ENCODE data around the gene OR6B2.
"Not testable (repeated sequence)": the region's sequence is repeated elsewhere in the genome, so short reads cannot be mapped to it uniquely, and the experiment has no call there.

Gene OR6B2

GRCh38 chr2:240030379-240031094 lies at the start of gene OR6B2:
Gene OR6B2, minus strand, starts transcription at chr2:240030429. Its CDS starts 0 bp downstream, at chr2:240030429.
- no peak for DNase-seq

GRCh38 chr2:240078631-240079030 lies 48.4 kb upstream of the OR6B2 start:
- no peak for DNase-seq

DNA sequence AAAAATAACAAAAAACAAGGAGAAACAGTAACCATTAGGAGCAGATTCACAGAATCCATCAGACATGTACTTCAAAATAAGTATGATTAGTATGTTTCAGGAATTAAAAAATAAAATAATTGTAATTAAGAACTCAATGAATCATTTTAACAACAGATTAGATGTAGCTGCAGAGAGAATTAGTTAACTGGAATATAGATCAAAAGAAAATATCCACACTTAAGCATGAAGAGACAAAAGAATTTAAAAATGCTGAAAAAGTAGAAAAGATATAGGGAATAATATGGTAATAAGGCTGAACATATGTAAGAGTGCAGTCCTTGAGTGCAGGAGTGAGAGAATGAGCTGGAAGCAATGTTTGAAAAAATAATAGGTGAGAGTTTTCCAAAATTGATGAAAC lies 47.2 kb upstream of the OR6B2 start:
- DNase-seq: no peak

DNA sequence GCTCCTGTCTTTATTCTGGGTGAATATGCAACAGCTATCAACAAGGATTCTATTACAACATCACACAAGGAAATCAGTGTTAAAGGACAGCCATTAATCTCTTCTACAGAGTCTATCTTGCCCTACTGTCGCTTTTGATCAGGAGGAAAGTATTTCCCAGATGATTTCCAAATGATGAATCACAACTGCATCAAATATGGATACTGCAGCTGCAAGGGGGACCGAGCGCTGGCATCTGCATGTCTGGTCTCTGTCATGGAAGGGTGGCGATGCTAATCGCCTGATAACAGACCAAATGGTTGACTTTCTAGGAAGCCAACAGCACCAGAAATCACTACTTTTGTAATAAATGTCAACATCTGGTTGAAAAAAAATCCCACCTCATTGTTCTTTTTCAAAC lies 44.3 kb upstream of the OR6B2 start:
- no peak for DNase-seq

- no peak for DNase-seq
These were observed 40.7 kb upstream of the OR6B2 start for GRCh38 chr2:240070907-240071306.

GRCh38 chr2:240069829-240070228 lies 39.6 kb upstream of the OR6B2 start:
- DNase-seq: no peak

GRCh38 chr2:240068193-240068592 lies 38.0 kb upstream of the OR6B2 start:
- no peak for DNase-seq

DNA sequence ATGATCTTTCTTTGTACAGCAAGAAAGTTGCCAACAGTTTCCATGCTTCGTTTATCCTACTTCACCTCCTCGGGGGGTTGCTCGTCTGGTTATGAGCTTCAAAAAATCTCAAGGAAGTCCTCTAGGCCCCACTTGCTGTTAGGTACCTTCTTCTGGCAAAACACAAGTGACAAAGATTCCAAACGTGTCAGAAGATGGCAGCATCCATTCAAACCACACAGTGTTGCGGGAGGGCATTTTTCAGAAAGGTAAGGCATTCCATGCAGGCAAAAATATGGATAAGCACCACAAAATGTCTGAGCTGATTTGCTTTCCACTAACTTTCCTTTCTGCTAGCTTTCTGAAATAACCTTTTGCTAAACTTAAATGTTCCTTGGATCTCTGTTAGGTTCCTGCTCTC lies 36.3 kb upstream of the OR6B2 start:
- DNase-seq: no peak

DNA sequence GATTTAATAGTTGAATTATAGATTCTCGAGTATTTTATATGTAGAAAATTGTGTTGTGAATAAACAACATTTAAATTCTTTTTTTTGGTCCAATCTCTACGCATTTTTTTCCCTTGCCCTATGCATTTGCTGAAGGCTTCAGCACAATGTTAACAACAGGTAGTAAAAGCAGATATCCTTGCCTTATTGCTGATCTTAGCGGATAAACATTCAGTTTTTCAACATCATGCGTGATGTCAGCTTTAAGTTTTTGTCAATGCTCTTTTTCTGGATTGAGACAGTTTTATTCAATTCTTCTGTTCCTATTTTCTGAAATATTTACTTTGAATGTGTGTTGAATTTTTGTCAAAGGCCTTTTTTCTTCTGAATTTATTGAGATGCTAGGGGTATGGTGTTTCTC lies 34.7 kb upstream of the OR6B2 start:
- no peak for DNase-seq

DNA sequence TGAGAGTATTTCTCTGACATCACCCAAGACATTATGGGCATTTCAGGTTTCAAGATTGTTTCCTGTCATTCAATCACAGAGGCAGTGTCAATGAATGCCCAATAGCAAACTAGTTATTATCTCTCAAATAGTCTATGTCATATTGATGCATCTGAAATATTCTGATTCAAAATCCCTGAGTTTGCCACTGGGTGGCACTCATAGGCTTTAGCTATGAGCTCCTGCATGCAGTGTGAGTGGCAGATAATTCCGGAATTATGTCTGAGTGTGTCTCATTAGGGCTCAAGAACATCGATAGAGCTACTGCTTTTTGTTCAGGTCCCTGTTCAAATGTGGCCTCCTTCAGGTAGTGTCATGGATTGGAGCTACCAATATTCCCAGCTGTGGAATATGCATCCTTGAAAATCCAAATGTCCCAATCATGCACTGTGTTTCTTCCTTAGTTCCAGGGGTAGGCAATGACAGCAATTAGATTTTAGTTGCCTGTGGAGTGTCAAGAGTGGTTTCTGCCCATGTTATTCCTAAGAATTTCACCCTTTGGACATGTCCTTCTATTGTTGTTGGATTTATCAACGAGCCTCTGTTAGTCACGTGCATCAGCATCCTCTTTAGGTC lies 30.9 kb upstream of the OR6B2 start:
- no peak for DNase-seq

DNA sequence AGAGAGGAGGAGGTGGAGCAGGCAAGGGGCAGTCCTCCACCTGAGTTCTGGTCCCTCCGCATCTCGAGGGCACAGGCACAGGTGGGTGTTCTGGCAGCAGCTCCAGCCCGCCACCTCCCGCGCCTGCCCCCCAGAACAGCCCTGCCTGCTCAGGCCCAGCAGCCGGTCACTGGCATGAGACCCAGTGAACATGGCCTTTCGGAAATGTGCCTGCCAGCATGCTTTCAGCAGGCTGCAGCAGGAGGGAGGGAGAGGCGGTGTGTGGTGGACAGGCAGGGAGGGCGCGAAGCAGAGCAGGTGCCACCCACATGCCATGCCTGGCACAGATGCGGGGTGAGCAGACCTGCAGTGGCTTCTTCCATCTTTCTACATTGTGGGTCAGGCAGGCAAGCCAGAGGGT lies 26.4 kb upstream of the OR6B2 start:
- DNase-seq: no peak

DNA sequence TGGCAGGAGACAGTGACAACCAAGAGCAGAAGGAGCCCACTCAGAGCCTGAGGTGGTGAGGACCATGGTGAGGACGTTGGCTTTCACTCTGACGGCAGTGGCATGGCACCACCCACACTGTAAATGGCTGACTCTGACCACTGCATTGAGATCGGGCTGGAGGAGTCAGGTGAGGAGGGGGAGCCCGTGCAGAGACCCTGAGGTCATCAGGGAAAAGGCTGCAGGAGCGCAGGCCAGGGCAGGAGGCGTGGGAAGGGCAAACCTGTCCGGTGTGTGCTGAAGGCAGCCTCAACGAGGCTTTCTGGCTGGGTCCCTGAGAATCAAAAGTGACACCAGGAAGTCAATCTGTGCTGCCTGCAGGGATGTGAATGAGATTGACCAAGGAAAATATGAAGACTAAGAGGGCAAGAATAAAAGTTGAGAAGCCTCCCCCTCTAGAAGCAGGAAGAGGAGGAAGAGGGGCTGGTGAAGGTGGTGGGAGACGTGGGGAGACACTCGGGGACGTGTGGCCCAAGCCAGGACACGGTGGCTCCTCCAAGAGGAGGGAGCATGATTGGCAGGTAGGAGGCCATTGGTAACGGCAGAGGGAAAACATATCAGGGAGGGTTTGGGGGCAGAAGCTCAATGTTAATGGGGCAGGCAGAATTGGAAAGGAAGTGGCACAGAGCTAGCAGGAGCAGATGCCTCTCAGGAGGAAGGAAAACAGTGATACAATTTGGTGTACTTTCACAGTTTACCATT lies 25.1 kb upstream of the OR6B2 start:
- no peak for DNase-seq

GRCh38 chr2:240053173-240054155 lies 23.2 kb upstream of the OR6B2 start, which contains the start of gene OR6B3:
Gene OR6B3, minus strand, starts transcription at chr2:240053521.
- no peak for DNase-seq

DNA sequence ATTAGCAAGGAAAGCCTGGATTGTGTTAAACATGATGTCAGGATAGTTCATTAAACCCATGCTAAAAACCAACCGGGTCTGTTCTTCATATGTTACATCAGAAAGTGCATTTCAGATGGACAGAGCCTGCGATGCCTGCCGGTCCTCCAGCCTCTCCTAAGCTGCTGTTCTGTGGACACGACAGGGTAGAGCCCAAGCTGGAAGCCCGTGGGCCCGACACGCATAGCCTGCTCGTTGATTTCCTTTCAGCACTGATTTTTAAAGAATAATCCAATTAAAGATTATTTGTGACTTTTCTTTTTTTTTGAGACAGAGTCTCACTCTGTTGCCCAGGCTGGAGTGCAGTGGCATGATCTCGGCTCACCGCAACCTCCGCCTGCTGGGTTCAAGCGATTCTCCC lies 22.3 kb upstream of the OR6B2 start:
- no peak for DNase-seq

DNA sequence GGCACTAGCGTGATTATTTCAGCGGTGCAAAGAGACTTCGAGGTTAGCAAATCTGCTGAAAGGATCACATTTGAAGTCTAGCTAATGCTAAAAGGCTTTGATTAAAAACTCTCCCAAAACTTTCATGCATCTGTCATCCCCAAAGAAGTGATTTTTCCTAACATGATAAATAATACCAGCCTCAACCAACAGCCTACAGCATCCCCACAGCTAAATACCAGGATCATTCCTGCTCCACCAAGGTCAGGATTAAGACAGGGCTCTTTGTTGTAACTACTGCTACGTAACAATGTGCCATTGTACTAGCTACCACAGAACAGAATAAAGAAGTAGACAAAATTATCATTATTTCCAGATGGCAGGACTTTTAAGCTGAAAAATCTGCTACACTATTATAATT lies 21.5 kb upstream of the OR6B2 start:
- no peak for DNase-seq

- no peak for DNase-seq
These were observed 20.0 kb upstream of the OR6B2 start for GRCh38 chr2:240050278-240050677.

GRCh38 chr2:240048237-240048636 lies 18.0 kb upstream of the OR6B2 start:
- DNase-seq: no peak

GRCh38 chr2:240045098-240045497 lies 14.9 kb upstream of the OR6B2 start:
- no peak for DNase-seq

DNA sequence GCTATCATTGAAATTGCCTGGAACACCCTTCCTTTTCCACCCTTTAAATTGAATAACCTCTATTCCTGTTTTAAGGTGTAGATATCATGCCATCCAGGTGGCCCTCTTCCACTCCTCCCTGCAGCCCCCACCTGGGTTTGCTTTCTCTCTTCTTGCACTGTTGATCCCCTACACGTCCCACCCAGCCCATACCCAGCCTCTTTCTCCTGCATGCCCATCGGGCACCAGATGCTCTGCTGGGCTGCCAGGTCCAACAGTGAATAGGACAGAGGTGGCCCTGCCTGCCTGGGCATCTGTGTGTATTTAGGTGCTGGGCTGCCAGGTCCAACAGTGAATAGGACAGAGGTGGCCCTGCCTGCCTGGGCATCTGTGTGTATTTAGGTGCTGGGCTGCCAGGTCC lies 13.9 kb upstream of the OR6B2 start:
- DNase-seq: not testable (repeated sequence)

GRCh38 chr2:240043279-240043989 lies 13.2 kb upstream of the OR6B2 start:
- no peak for DNase-seq

DNA sequence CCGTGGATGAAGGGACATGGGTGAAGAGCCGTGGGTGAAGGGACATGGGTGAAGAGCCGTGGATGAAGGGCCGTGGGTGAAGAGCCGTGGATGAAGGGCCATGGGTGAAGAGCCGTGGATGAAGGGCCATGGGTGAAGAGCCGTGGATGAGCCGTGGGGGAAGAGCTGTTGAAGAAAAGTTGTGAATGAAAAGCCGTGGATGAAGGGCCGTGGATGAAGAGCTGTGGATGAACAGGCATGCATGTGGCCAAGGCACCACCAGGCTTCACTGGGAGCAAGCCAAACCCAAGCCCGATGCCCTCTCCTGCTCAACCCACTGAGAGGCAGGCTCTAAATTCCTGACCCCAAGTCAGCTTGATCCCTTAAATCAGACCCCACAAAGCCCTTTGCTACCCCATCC lies 12.5 kb upstream of the OR6B2 start:
- DNase-seq: no peak

- DNase-seq: no peak
These were observed 11.1 kb upstream of the OR6B2 start for GRCh38 chr2:240041363-240041762.
